K562 (cell line): Measurements from ENCODE around the gene OPA3. TPM values are rescaled to one million over a fixed set of nuclear protein-coding genes. Genes with fewer than 3 reads are reported as not detected.
A peak's percentile ranks its signal among the peaks of the same experiment; 100 is the strongest.

ENCODE experiments used
- GABPA ChIP-seq: fragments of 200-800 bp; sonication (Bioruptor generic); conservative IDR thresholded peaks from 2 replicates; pipeline ENCODE4 v1.6.1; 2016; ENCODE audit warnings: low read depth, missing genetic modification characterization, missing compliant biosample characterization
- KLF1 ChIP-seq: fragments of 450-650 bp; IDR thresholded peaks from 2 replicates; pipeline ENCODE4 v1.6.1; 2016; ENCODE audit warnings: missing genetic modification characterization, missing compliant biosample characterization
- PML ChIP-seq: IDR thresholded peaks from 2 replicates; pipeline ENCODE4 v1.6.1; 2012; ENCODE audit warnings: low read length, inconsistent platforms
- RAD51 ChIP-seq: fragments of 450-650 bp; IDR thresholded peaks from 2 replicates; pipeline ENCODE4 v1.7.1; 2016; ENCODE audit warnings: low read depth, mild to moderate bottlenecking, borderline replicate concordance
- TAL1 ChIP-seq: fragments of 450-650 bp; IDR thresholded peaks from 2 replicates; pipeline ENCODE4 v1.6.1; 2016; ENCODE audit warnings: mild to moderate bottlenecking
- TBP ChIP-seq: optimal IDR thresholded peaks from 2 replicates; pipeline ENCODE3; 2011; ENCODE audit warnings: low read depth, low read length, improper control_type of control experiment
- ZNF174 ChIP-seq: fragments of 250-450 bp; sonication (Bioruptor Pico); IDR thresholded peaks from 2 replicates; pipeline ENCODE4 v1.4.0; 2020; ENCODE audit warnings: mild to moderate bottlenecking
- ZNF778 ChIP-seq: fragments of 450-650 bp; formaldehyde crosslinking; IDR thresholded peaks from 2 replicates; pipeline ENCODE4 v1.4.0; 2020; ENCODE audit warnings: mild to moderate bottlenecking, moderate library complexity
- polyA plus RNA-seq, 8 experiments: library from polyadenylated mRNA; depleted of rRNA in 4 of 8; stranded (reverse) in 5 of 8; unstranded in 3 of 8; fragments of >200 nt; fragmentation: Nextera tagmentation in 2 of 8; fragmentation: Illumina TruSeq in 1 of 8; extraction: Ambion mirVana in 2 of 8; extraction: Trizol in 1 of 8; gene quantifications; 2 replicates each; pipeline versions ENCODE4 v1.2.1 to v1.2.3, GENCODE V29; 2011 to 2014; ENCODE audit warnings: inconsistent platforms in 1 of 8, missing spikeins in 1 of 8
- total RNA-seq, 7 experiments: library from RNA; depleted of rRNA in 6 of 7; stranded (reverse); fragments of >200 nt in 6 of 7; fragmentation: Illumina TruSeq in 2 of 7; extraction: Trizol in 2 of 7; gene quantifications; 2 replicates each; pipeline versions ENCODE4 v1.2.1 to v1.2.3, GENCODE V29; 2011 to 2021; ENCODE audit warnings: low replicate concordance in 1 of 7
- TF ChIP-seq, protein P1 (sequence below): fragments of 450-650 bp; IDR thresholded peaks from 2 replicates; pipeline ENCODE4 v1.6.1; 2016; ENCODE audit warnings: antibody characterized with exemption
- TF ChIP-seq, protein P2 (sequence below): fragments of 450-650 bp; formaldehyde crosslinking; IDR thresholded peaks from 2 replicates; pipeline ENCODE4 v1.4.0; 2020; ENCODE audit warnings: mild to moderate bottlenecking
- TF ChIP-seq, protein P3 (sequence below), 2 experiments: fragments of 450-650 bp; formaldehyde crosslinking in 1 of 2; IDR thresholded peaks; 2 replicates each; pipeline versions ENCODE4 v1.4.0 to v1.6.1; 2014 to 2020; ENCODE audit warnings: mild to moderate bottlenecking in 2 of 2, borderline replicate concordance in 1 of 2, low read depth in 1 of 2
- TF ChIP-seq, protein P4 (sequence below): fragments of 250-450 bp; sonication (Bioruptor Pico); IDR thresholded peaks from 2 replicates; pipeline ENCODE4 v1.8.0; 2022; ENCODE audit warnings: moderate library complexity, mild to moderate bottlenecking, inconsistent platforms

Gene OPA3
- total and polyA plus RNA-seq, 9 of the 15 experiments (the other 6 are each of a cell fraction or from before 2014, with no cell fraction given) = 1.4 to 18.8 (median 9.0) TPM

DNA sequence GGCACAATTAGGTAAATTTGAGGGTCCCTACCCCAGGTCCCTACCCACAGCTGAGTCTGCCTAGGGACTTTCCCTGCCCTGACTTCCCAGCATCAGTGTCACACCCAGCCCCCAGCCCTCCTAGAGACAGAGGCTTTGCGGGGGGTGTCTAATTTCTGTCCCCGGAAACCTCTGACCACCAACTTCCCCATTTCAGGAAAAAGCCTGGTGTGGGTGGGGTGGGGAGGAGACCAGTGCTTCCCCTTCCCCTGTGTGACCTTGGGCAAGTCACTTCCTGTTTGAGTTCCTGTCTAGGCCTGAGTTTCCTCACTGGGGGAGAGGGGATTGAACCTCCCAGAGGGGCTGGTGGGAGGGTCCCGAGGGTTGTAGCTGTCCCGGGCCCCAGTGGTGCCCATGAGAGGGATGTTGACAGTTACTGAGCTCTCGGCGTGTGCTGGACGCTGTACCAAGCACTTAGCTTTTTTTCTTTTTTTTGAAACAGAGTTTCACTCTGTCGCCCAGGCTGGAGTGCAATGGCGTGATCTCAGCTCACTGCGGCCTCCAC is 69.4 kb downstream of the OPA3 start (continued):
- TF ChIP-seq GABPA (tag) (peak; percentile 68), ZNF174 (CRISPR knock-in tag) (no peak), ZNF778 (CRISPR knock-in tag) (no peak), PML (no peak), KLF1 (tag) (no peak), RAD51 (no peak), TAL1 (no peak), TBP (no peak)
- TF ChIP-seq, protein P1, sequence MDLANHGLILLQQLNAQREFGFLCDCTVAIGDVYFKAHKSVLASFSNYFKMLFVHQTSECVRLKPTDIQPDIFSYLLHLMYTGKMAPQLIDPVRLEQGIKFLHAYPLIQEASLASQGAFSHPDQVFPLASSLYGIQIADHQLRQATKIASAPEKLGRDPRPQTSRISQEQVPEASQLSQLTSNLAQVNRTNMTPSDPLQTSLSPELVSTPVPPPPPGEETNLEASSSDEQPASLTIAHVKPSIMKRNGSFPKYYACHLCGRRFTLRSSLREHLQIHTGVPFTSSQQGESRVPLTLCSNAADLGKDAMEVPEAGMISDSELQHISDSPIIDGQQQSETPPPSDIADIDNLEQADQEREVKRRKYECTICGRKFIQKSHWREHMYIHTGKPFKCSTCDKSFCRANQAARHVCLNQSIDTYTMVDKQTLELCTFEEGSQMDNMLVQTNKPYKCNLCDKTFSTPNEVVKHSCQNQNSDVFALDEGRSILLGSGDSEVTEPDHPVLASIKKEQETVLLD = peak; percentile 62; the same call in 1 of the 2 replicates
- TF ChIP-seq, protein P2, sequence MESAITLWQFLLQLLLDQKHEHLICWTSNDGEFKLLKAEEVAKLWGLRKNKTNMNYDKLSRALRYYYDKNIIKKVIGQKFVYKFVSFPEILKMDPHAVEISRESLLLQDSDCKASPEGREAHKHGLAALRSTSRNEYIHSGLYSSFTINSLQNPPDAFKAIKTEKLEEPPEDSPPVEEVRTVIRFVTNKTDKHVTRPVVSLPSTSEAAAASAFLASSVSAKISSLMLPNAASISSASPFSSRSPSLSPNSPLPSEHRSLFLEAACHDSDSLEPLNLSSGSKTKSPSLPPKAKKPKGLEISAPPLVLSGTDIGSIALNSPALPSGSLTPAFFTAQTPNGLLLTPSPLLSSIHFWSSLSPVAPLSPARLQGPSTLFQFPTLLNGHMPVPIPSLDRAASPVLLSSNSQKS = no peak
- TF ChIP-seq, protein P3, sequence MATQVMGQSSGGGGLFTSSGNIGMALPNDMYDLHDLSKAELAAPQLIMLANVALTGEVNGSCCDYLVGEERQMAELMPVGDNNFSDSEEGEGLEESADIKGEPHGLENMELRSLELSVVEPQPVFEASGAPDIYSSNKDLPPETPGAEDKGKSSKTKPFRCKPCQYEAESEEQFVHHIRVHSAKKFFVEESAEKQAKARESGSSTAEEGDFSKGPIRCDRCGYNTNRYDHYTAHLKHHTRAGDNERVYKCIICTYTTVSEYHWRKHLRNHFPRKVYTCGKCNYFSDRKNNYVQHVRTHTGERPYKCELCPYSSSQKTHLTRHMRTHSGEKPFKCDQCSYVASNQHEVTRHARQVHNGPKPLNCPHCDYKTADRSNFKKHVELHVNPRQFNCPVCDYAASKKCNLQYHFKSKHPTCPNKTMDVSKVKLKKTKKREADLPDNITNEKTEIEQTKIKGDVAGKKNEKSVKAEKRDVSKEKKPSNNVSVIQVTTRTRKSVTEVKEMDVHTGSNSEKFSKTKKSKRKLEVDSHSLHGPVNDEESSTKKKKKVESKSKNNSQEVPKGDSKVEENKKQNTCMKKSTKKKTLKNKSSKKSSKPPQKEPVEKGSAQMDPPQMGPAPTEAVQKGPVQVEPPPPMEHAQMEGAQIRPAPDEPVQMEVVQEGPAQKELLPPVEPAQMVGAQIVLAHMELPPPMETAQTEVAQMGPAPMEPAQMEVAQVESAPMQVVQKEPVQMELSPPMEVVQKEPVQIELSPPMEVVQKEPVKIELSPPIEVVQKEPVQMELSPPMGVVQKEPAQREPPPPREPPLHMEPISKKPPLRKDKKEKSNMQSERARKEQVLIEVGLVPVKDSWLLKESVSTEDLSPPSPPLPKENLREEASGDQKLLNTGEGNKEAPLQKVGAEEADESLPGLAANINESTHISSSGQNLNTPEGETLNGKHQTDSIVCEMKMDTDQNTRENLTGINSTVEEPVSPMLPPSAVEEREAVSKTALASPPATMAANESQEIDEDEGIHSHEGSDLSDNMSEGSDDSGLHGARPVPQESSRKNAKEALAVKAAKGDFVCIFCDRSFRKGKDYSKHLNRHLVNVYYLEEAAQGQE (IDR thresholded peaks at IDR 0.05; ENCODE audit: borderline replicate concordance) = 0 out of 2 replicates have a peak, but pooled peaks have one; percentile 5
- TF ChIP-seq, protein P3 (CRISPR knock-in tag; IDR thresholded peaks at IDR 0.05; ENCODE audit: low read depth) = no peak
- TF ChIP-seq, protein P4, sequence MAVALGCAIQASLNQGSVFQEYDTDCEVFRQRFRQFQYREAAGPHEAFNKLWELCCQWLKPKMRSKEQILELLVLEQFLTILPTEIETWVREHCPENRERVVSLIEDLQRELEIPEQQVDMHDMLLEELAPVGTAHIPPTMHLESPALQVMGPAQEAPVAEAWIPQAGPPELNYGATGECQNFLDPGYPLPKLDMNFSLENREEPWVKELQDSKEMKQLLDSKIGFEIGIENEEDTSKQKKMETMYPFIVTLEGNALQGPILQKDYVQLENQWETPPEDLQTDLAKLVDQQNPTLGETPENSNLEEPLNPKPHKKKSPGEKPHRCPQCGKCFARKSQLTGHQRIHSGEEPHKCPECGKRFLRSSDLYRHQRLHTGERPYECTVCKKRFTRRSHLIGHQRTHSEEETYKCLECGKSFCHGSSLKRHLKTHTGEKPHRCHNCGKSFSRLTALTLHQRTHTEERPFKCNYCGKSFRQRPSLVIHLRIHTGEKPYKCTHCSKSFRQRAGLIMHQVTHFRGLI (CRISPR knock-in tag) = no peak
